SK-N-SH treated with all-trans-retinoic acid at 6 μM for 48 hours (cell line): ENCODE measurements around the gene RMND5A.
"Not testable (repeated sequence)": the region's sequence is repeated elsewhere in the genome, so short reads cannot be mapped to it uniquely, and the experiment has no call there.

ENCODE experiments used
- ARNTL ChIP-seq: fragments of 450-650 bp; formaldehyde crosslinking; IDR thresholded peaks from 2 replicates; pipeline ENCODE4 v1.5.0; 2020; ENCODE audit warnings: low read depth, mild to moderate bottlenecking, moderate library complexity, borderline replicate concordance
- PATZ1 ChIP-seq: fragments of 250-450 bp; sonication (Bioruptor Pico); IDR thresholded peaks from 2 replicates; pipeline ENCODE4 v1.8.0; 2020; ENCODE audit warnings: mild to moderate bottlenecking, moderate library complexity, borderline replicate concordance
- POU6F1 ChIP-seq: fragments of 250-450 bp; sonication (Bioruptor Pico); IDR thresholded peaks from 2 replicates; pipeline ENCODE4 v1.8.0; 2021; ENCODE audit warnings: low read depth, mild to moderate bottlenecking, moderate library complexity, borderline replicate concordance
- TOX ChIP-seq: fragments of 250-450 bp; sonication (Bioruptor Pico); IDR thresholded peaks from 2 replicates; pipeline ENCODE4 v1.8.0; 2021; ENCODE audit warnings: mild to moderate bottlenecking, moderate library complexity, borderline replicate concordance
- ZFP30 ChIP-seq: fragments of 450-650 bp; formaldehyde crosslinking; IDR thresholded peaks from 2 replicates; pipeline ENCODE4 v1.5.0; 2022; ENCODE audit warnings: mild to moderate bottlenecking, moderate library complexity

GRCh38 chr2:86739485-86739884 is 19.4 kb downstream of the RMND5A start:
- TF ChIP-seq ARNTL; TOX (CRISPR knock-in tag); ZFP30 (CRISPR knock-in tag); POU6F1 (CRISPR knock-in tag); PATZ1 (CRISPR knock-in tag): not testable (repeated sequence)
